Camera-type eye (tissue), 1 donor: ENCODE data around the gene HEATR5A. TPM values are rescaled to one million over a fixed set of nuclear protein-coding genes. Genes with fewer than 3 reads are reported as not detected.

Source experiments
- total RNA-seq: library from RNA; depleted of rRNA; stranded (reverse); fragments of >200 nt; gene quantifications from one replicate; pipeline ENCODE4 v1.2.3, GENCODE V29; 2014

HEATR5A gene
- total RNA-seq = 47.5 TPM

GRCh38 chr14:31420319-31421111 is at the start of gene HEATR5A:
HEATR5A (minus strand) TSS chr14:31420550; CDS start chr14:31402975, 17,575 bp downstream.

GRCh38 chr14:31456841-31457664 is 36.7 kb upstream of the HEATR5A start, which contains the start of gene DTD2:
DTD2 (minus strand) TSS chr14:31457506; CDS start chr14:31457393, 113 bp downstream.

Other genes starting within 250 kb of the HEATR5A start
- gene HECTD1, start 212.8 kb downstream of the HEATR5A start, total RNA-seq = 369 TPM
- 46.0 TPM for gene DTD2, start 37.0 kb upstream of the HEATR5A start, total RNA-seq
- gene GPR33, start 67.5 kb upstream of the HEATR5A start, total RNA-seq = not detected
- 33.0 TPM for gene NUBPL, start 140.9 kb upstream of the HEATR5A start, total RNA-seq